Progenitor cell of endocrine pancreas (in vitro differentiated cells): ENCODE measurements around the gene ITPRID1. TPM values are rescaled to one million over a fixed set of nuclear protein-coding genes. Genes with fewer than 3 reads are reported as not detected.

ENCODE experiments used
- DNase-seq: peaks from one replicate; pipeline ENCODE4 v3.0.0; 2021; ENCODE audit warnings: low spot score; ENCODE audit not compliant: unreplicated experiment
- H3K27ac Mint-ChIP-seq: 2 replicates; pipeline ENCODE4 v1.8.0; 2021; ENCODE audit warnings: mild to moderate bottlenecking, moderate library complexity, mixed read lengths
- H3K27me3 Mint-ChIP-seq: 2 replicates; pipeline ENCODE4 v1.8.0; 2021; ENCODE audit warnings: mixed read lengths
- H3K36me3 Mint-ChIP-seq: 2 replicates; pipeline ENCODE4 v1.8.0; 2022; ENCODE audit warnings: mixed read lengths; ENCODE audit not compliant: insufficient read depth
- H3K4me1 Mint-ChIP-seq: 2 replicates; pipeline ENCODE4 v1.8.0; 2021; ENCODE audit warnings: low read depth, mixed read lengths
- H3K4me3 Mint-ChIP-seq: 2 replicates; pipeline ENCODE4 v1.8.0; 2021; ENCODE audit warnings: low read depth, mild to moderate bottlenecking, moderate library complexity, mixed read lengths
- H3K9me3 Mint-ChIP-seq: 2 replicates; pipeline ENCODE4 v1.8.0; 2021; ENCODE audit warnings: low read depth, mixed read lengths
- CTCF ChIP-seq: fragments of 200-600 bp; sonication (generic); IDR thresholded peaks from one replicate; pipeline ENCODE4 v1.5.0; 2021; ENCODE audit warnings: antibody characterized with exemption, mild to moderate bottlenecking; ENCODE audit not compliant: unreplicated experiment
- total RNA-seq: library from RNA; stranded (reverse); gene quantifications from 2 replicates; pipeline ENCODE4 v1.2.1, GENCODE V29; 2021

The ITPRID1 gene
- total RNA-seq, 1 donor from 2014 or later: 3.9 TPM

GRCh38 chr7:31642681-31643115 lies 128.8 kb downstream of the ITPRID1 start:
- no peak for TF ChIP-seq CTCF

GRCh38 chr7:31646942-31647341 lies 133.1 kb downstream of the ITPRID1 start:
- TF ChIP-seq CTCF: no peak
- Mint-ChIP-seq H3K27ac (no peak overlapping the region), H3K4me3 (no peak overlapping the region), H3K27me3 (no peaks in the 10 kb centered on the region), H3K4me1 (peaks cover 4% of the 10 kb centered on the region), H3K9me3 (no peaks in the 10 kb centered on the region), H3K36me3 (no peaks in the 10 kb centered on the region)
- DNase-seq: no peak

More at GRCh38 chr7:31642681-31643115, 128.8 kb downstream of the ITPRID1 start:
- no peaks in the 10 kb centered on the region for H3K9me3 Mint-ChIP-seq
- no peaks in the 10 kb centered on the region for H3K4me1 Mint-ChIP-seq
- no peak overlapping the region for H3K27ac Mint-ChIP-seq
- no peaks in the 10 kb centered on the region for H3K27me3 Mint-ChIP-seq
- H3K4me3 Mint-ChIP-seq: no peak overlapping the region
- DNase-seq: no peak
- no peaks in the 10 kb centered on the region for H3K36me3 Mint-ChIP-seq

DNA sequence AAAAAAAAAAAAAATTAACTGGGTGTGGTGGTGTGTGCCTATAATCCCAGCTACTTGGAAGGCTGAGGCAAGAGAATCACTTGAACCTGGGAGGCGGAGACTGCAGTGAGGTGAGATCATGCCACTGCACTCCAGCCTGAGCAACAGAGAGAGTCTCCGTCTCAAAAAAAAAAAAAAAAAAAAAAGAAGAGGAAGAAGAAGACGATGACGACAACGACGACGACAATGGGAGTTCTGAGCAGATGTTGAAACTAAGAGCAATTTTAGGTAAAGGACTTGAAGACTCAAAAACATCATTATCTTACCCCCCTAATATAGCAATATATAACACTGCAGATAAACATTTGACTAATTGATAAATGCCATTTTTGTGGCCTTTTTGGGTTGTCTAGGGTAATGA lies 133.6 kb downstream of the ITPRID1 start:
- no peak overlapping the region for H3K27ac Mint-ChIP-seq
- H3K9me3 Mint-ChIP-seq: no peaks in the 10 kb centered on the region
- no peak for DNase-seq
- TF ChIP-seq CTCF: no peak
- peaks cover 4% of the 10 kb centered on the region for H3K4me1 Mint-ChIP-seq
- no peak overlapping the region for H3K4me3 Mint-ChIP-seq
- H3K27me3 Mint-ChIP-seq: no peaks in the 10 kb centered on the region
- H3K36me3 Mint-ChIP-seq: no peaks in the 10 kb centered on the region

- Mint-ChIP-seq H3K27ac (no peak overlapping the region), H3K9me3 (no peaks in the 10 kb centered on the region), H3K27me3 (no peaks in the 10 kb centered on the region), H3K4me1 (peaks cover 6% of the 10 kb centered on the region), H3K4me3 (no peak overlapping the region), H3K36me3 (no peaks in the 10 kb centered on the region)
- no peak for DNase-seq
- TF ChIP-seq CTCF: peak; percentile 52
Observed at GRCh38 chr7:31648288-31648687, 134.4 kb downstream of the ITPRID1 start.

- Mint-ChIP-seq H3K36me3 (no peaks in the 10 kb centered on the region), H3K9me3 (no peaks in the 10 kb centered on the region), H3K27me3 (no peaks in the 10 kb centered on the region), H3K4me3 (no peak overlapping the region), H3K27ac (no peak overlapping the region), H3K4me1 (peaks cover 8% of the 10 kb centered on the region)
- no peak for TF ChIP-seq CTCF
- no peak for DNase-seq
Observed at GRCh38 chr7:31648880-31649279, 135.0 kb downstream of the ITPRID1 start.
